Ectodermal cell (in vitro differentiated cells): Measurements from ENCODE around the gene ENAH. TPM values are rescaled to one million over a fixed set of nuclear protein-coding genes. Genes with fewer than 3 reads are reported as not detected.
"Not testable (repeated sequence)": the region's sequence is repeated elsewhere in the genome, so short reads cannot be mapped to it uniquely, and the experiment has no call there.

Source experiments
- H3K27ac ChIP-seq: 2 replicates; pipeline ENCODE4 v1.7.0; 2013; ENCODE audit warnings: mild to moderate bottlenecking, low read depth, low read length; ENCODE audit not compliant: insufficient read depth, poor library complexity, severe bottlenecking
- H3K27me3 ChIP-seq: 2 replicates; pipeline ENCODE4 v1.7.0; 2013; ENCODE audit warnings: mild to moderate bottlenecking, low read length; ENCODE audit not compliant: insufficient read depth, control insufficient read depth, poor library complexity, severe bottlenecking
- H3K36me3 ChIP-seq: one replicate; pipeline ENCODE4 v1.7.0; 2013; ENCODE audit warnings: low read length; ENCODE audit not compliant: control insufficient read depth, insufficient read depth
- H3K4me1 ChIP-seq: one replicate; pipeline ENCODE4 v1.7.0; 2013; ENCODE audit warnings: low read length; ENCODE audit not compliant: control insufficient read depth, insufficient read depth
- H3K4me3 ChIP-seq: 2 replicates; pipeline ENCODE4 v1.7.0; 2013; ENCODE audit warnings: low read depth, low read length, control low read depth; ENCODE audit not compliant: insufficient read depth
- H3K9me3 ChIP-seq: 2 replicates; pipeline ENCODE4 v1.7.0; 2013; ENCODE audit warnings: mild to moderate bottlenecking, low read length, moderate library complexity; ENCODE audit not compliant: control insufficient read depth
- WGBS, 2 experiments: methylation state at CpG; one replicate each; pipeline ENCODE4 v1.1.7; 2013; ENCODE audit warnings: missing lambda C conversion rate in 2 of 2; 5-methylcytosine and 5-hydroxymethylcytosine counted together
- polyA plus RNA-seq, 4 experiments: library from polyadenylated mRNA; stranded (reverse); fragments of 50-300 nt; gene quantifications; one replicate each; pipeline ENCODE4 v1.2.3, GENCODE V29; 2013

Gene ENAH
- polyA plus RNA-seq (2013, experiment 1 of 4) = 215 TPM
- polyA plus RNA-seq (2013, experiment 2 of 4) = 231 TPM
- polyA plus RNA-seq (2013, experiment 3 of 4) = 157 TPM
- 171 TPM for polyA plus RNA-seq (2013, experiment 4 of 4)

- Histone ChIP-seq H3K4me1 (peaks cover 9% of the 10 kb centered on the region), H3K36me3 (no peaks in the 10 kb centered on the region), H3K9me3 (no peaks in the 10 kb centered on the region), H3K4me3 (peak within 1 kb of the TSS; percentile 69), H3K27me3 (peaks cover 9% of the 10 kb centered on the region), H3K27ac (peak within 1 kb of the TSS; percentile 92)
- 0% methylated on average over 78 to 90 of the region's 90 CpGs for WGBS, 2 experiments
These were observed at the start of gene ENAH for GRCh38 chr1:225652729-225653462. ENAH (minus strand) TSS chr1:225653123; CDS start chr1:225652690, 433 bp downstream.

- Histone ChIP-seq H3K27me3 (no peaks in the 10 kb centered on the region), H3K27ac (no peak overlapping the region), H3K9me3 (no peaks in the 10 kb centered on the region), H3K4me3 (no peak overlapping the region), H3K4me1 (peaks cover 29% of the 10 kb centered on the region), H3K36me3 (no peaks in the 10 kb centered on the region)
- 92 to 94% methylated on average over 4 of the region's 4 CpGs for WGBS, 2 experiments
These were observed 48.1 kb upstream of the ENAH start for GRCh38 chr1:225700889-225701465.

- Histone ChIP-seq H3K9me3 (no peaks in the 10 kb centered on the region), H3K27me3 (no peaks in the 10 kb centered on the region), H3K4me3 (no peak overlapping the region), H3K27ac (peak overlapping the region; percentile 70), H3K36me3 (no peaks in the 10 kb centered on the region), H3K4me1 (peaks cover 32% of the 10 kb centered on the region)
- 75 to 76% methylated on average over 14 to 16 of the region's 16 CpGs for WGBS, 2 experiments
These were observed 47.4 kb upstream of the ENAH start for GRCh38 chr1:225700164-225700821.

GRCh38 chr1:225699336-225699735 is 46.4 kb upstream of the ENAH start:
- WGBS, 2 experiments = 93 to 94% methylated on average over 2 of the region's 2 CpGs
- no peak overlapping the region for H3K4me3 ChIP-seq
- no peaks in the 10 kb centered on the region for H3K36me3 ChIP-seq

GRCh38 chr1:225698194-225698593 is 45.3 kb upstream of the ENAH start:
- H3K4me1 ChIP-seq = peaks cover 32% of the 10 kb centered on the region
- H3K27me3 ChIP-seq, H3K4me3 ChIP-seq, H3K9me3 ChIP-seq, H3K27ac ChIP-seq, H3K36me3 ChIP-seq: not testable (repeated sequence)
- 82 to 97% methylated on average over 3 to 4 of the region's 4 CpGs for WGBS, 2 experiments

More at GRCh38 chr1:225699336-225699735, 46.4 kb upstream of the ENAH start:
- Histone ChIP-seq H3K4me1 (peaks cover 32% of the 10 kb centered on the region), H3K9me3 (no peaks in the 10 kb centered on the region), H3K27me3 (no peaks in the 10 kb centered on the region), H3K27ac (no peak overlapping the region)

- H3K4me3 ChIP-seq = no peak overlapping the region
- no peak overlapping the region for H3K27ac ChIP-seq
- peaks cover 32% of the 10 kb centered on the region for H3K4me1 ChIP-seq
- WGBS, 2 experiments = 63 to 64% methylated on average over 4 of the region's 4 CpGs
- no peaks in the 10 kb centered on the region for H3K9me3 ChIP-seq
- H3K27me3 ChIP-seq = no peaks in the 10 kb centered on the region
- no peaks in the 10 kb centered on the region for H3K36me3 ChIP-seq
These were observed 44.5 kb upstream of the ENAH start for GRCh38 chr1:225697428-225697827.

GRCh38 chr1:225695578-225696337 is 42.8 kb upstream of the ENAH start:
- Histone ChIP-seq H3K4me3 (no peak overlapping the region), H3K27me3 (no peaks in the 10 kb centered on the region), H3K27ac (no peak overlapping the region), H3K36me3 (no peaks in the 10 kb centered on the region), H3K4me1 (peaks cover 26% of the 10 kb centered on the region), H3K9me3 (no peaks in the 10 kb centered on the region)
- WGBS, 2 experiments = 82% methylated on average over 5 of the region's 6 CpGs

GRCh38 chr1:225694151-225694603 is 41.3 kb upstream of the ENAH start:
- Histone ChIP-seq H3K36me3 (no peaks in the 10 kb centered on the region), H3K4me3 (no peak overlapping the region), H3K9me3 (no peaks in the 10 kb centered on the region), H3K27ac (no peak overlapping the region), H3K27me3 (no peaks in the 10 kb centered on the region), H3K4me1 (peaks cover 15% of the 10 kb centered on the region)
- 96% methylated on average over 2 of the region's 2 CpGs for WGBS, 2 experiments

GRCh38 chr1:225693697-225694096 is 40.8 kb upstream of the ENAH start:
- WGBS, 2 experiments = 89% methylated on average over 6 of the region's 6 CpGs
- H3K4me1 ChIP-seq = peaks cover 15% of the 10 kb centered on the region
- H3K9me3 ChIP-seq, H3K27ac ChIP-seq, H3K27me3 ChIP-seq, H3K4me3 ChIP-seq, H3K36me3 ChIP-seq: not testable (repeated sequence)
